Measurements from ENCODE around the gene TCERG1L. TPM values are rescaled to one million over a fixed set of nuclear protein-coding genes. Genes with fewer than 3 reads are reported as not detected.
"Not testable (repeated sequence)": the region's sequence is repeated elsewhere in the genome, so short reads cannot be mapped to it uniquely, and the experiment has no call there.

TCERG1L gene
- total RNA-seq, 2 donors from 2014 or later = 0.12 TPM; not detected in 1

GRCh38 chr10:131178521-131179331 is 132.8 kb downstream of the TCERG1L start:
- no peak for TF ChIP-seq CTCF (IDR thresholded peaks at IDR 0.05)
- no peak overlapping the region for H3K4me3 ChIP-seq
- no peaks in the 10 kb centered on the region for H3K9me3 ChIP-seq
- no peaks in the 10 kb centered on the region for H3K4me1 ChIP-seq
- no peak overlapping the region for H3K27ac ChIP-seq
- no peaks in the 10 kb centered on the region for H3K27me3 ChIP-seq
- DNase-seq (ENCODE audit: low spot score) = no peak
- no peaks in the 10 kb centered on the region for H3K36me3 ChIP-seq

- no peaks in the 10 kb centered on the region for H3K36me3 ChIP-seq
- DNase-seq (ENCODE audit: low spot score) = no peak
Observed at GRCh38 chr10:131177431-131178327, 133.8 kb downstream of the TCERG1L start.

GRCh38 chr10:131176907-131177306 is 134.6 kb downstream of the TCERG1L start:
- no peaks in the 10 kb centered on the region for H3K27me3 ChIP-seq
- no peak for TF ChIP-seq CTCF (IDR thresholded peaks at IDR 0.05)
- H3K36me3 ChIP-seq = no peaks in the 10 kb centered on the region
- no peaks in the 10 kb centered on the region for H3K9me3 ChIP-seq
- H3K4me3 ChIP-seq = no peak overlapping the region
- H3K27ac ChIP-seq = no peak overlapping the region
- no peak for DNase-seq (ENCODE audit: low spot score)
- no peaks in the 10 kb centered on the region for H3K4me1 ChIP-seq

More at GRCh38 chr10:131177431-131178327, 133.8 kb downstream of the TCERG1L start:
- Histone ChIP-seq H3K4me3 (no peak overlapping the region), H3K4me1 (no peaks in the 10 kb centered on the region), H3K27me3 (no peaks in the 10 kb centered on the region), H3K27ac (no peak overlapping the region), H3K9me3 (no peaks in the 10 kb centered on the region)
- no peak for TF ChIP-seq CTCF (IDR thresholded peaks at IDR 0.05)

- H3K27me3 ChIP-seq; H3K4me3 ChIP-seq; DNase-seq (ENCODE audit: low spot score); H3K27ac ChIP-seq; H3K36me3 ChIP-seq; H3K4me1 ChIP-seq; H3K9me3 ChIP-seq: not testable (repeated sequence)
Observed at GRCh38 chr10:131176324-131176723, 135.2 kb downstream of the TCERG1L start.

GRCh38 chr10:131175891-131176290 is 135.6 kb downstream of the TCERG1L start:
- no peak overlapping the region for H3K27ac ChIP-seq
- no peak overlapping the region for H3K4me3 ChIP-seq
- H3K36me3 ChIP-seq = no peaks in the 10 kb centered on the region
- no peak for DNase-seq (ENCODE audit: low spot score)
- TF ChIP-seq CTCF (IDR thresholded peaks at IDR 0.05) = no peak
- H3K4me1 ChIP-seq = no peaks in the 10 kb centered on the region
- no peaks in the 10 kb centered on the region for H3K9me3 ChIP-seq
- H3K27me3 ChIP-seq = no peaks in the 10 kb centered on the region

Measured in right atrium auricular region (tissue), 2 donors.